Fibroblast of skin of right biceps (primary cell): Measurements from ENCODE around the gene CHMP1A.
"Not testable (repeated sequence)": the region's sequence is repeated elsewhere in the genome, so short reads cannot be mapped to it uniquely, and the experiment has no call there.

Experiments used
- DNase-seq: peaks from one replicate; pipeline ENCODE4 v3.0.0-alpha.2; 2013

The CHMP1A gene

DNA sequence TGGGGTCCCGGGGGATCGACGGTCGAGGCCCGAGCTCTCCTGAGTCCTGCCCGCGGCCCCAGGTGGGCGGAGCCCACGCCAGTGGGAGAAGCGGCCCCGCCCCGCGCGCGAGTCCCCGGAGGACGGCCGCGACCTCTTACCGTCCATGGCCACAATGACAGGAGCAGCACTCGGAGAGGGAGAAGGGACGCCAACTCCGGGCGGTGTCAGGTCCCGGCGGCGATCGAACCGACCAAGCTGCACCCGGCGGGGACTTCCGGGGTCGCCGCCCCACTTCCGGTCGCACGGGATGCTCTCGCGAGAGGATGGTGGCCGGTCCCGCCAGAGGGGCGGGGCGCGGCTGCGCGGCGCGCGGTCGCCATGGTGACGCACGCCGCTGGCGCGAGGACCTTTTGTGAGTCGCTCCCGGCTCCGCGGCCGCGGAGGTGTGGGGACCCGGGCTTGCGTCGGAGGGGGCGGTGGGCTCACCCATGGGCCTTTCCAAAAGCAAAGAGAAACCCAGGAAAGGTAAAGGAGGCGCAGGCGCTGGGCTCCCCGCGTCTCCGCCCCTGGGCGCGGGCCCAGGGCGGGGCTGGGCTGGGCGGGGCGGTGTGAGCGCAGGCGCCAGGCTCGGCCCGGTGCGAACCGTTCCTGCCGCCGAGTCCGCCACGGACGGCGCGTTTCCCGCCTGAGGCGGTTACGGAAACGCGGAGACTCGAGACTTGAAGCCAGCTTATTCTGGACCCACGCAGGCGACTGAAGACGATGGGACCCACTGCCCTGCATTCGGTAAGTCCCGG is at the start of gene CHMP1A, which contains the start of gene SPATA33:
CHMP1A (minus strand) TSS at position 267 of the 779 bp plus-strand sequence; CDS start at position 147, 120 bp downstream.
SPATA33 (plus strand) TSS at position 395 of the 779 bp plus-strand sequence; CDS start at position 471, 76 bp downstream.
- DNase-seq: peak; percentile 85

GRCh38 chr16:89706518-89707260 is 49.2 kb upstream of the CHMP1A start:
- DNase-seq: no peak

DNA sequence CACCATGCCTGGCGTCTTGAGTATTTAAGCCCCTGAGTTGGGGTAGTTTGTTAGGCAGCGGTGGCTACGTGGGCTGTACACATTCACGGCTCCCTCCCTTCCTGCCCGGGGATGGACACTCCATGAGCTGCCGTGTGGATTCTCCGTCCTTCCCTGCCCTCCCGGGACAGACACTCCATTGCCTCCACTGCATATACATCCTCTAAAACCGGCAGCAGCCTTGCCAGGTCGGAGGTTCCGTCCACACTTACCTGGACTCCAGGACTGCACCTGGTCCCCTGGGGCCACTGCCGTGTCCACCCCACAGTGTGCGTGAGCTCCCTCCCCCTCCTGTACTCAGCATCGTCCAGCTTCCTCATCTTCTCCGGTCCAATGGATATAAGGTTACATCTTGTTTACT is 47.5 kb upstream of the CHMP1A start:
- no peak for DNase-seq

GRCh38 chr16:89704281-89704680 is 46.8 kb upstream of the CHMP1A start:
- no peak for DNase-seq

- DNase-seq: peak; percentile 78
These were observed 44.2 kb upstream of the CHMP1A start, which contains the start of gene SPATA2L for GRCh38 chr16:89701425-89702406. TSS of gene SPATA2L (minus strand) at chr16:89701705. CDS start at chr16:89701232, 473 bp downstream.

GRCh38 chr16:89700649-89701424 is 43.3 kb upstream of the CHMP1A start:
- peak; percentile 23 for DNase-seq

DNA sequence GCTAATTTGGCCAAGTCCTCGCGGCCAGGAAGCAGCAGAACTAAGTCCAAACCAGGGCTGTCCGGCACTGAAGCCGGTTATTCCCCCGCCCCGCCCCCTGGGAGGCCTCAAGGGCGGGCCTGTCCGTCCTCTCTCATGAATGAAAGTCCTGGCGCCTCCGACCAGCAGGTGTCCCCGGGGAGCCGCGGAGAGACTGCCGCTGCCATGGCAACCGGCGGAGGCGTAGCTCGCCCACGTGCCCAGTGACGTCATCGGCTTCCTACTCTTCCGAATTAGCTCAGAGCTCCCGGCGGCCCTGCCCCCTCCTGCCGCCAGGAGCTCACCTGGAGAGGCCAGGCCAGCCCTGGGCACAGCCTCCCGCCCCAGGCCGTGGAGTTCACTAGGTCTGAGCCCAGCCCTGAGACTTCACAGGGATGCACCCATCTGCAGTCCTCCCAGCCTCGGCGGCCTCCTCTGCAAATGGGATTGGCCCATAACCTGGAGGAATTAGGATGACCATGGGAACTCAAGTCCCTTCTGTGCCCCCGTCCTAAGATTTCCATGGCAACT is 42.7 kb upstream of the CHMP1A start:
- DNase-seq: peak; percentile 97

- not testable (repeated sequence) for DNase-seq
These were observed 42.2 kb upstream of the CHMP1A start for GRCh38 chr16:89699629-89700099.

DNA sequence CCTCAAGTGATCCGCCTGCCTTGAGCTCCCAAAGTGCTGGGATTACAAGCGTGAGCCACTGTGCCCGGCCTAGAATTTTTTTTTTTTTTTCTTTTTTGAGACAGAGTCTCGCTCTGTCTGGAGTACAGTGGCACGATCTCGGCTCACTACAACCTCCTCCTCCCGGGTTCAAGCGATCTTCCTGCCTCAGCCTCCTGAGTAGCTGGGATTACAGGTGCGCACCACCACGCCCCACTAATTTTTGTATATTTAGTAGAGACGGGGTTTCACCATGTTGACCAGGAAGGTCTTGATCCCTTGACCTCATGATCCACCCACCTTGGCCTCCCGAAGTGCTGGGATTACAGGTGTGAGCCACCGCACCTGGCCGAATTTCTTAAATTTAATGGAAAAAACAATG is 41.2 kb upstream of the CHMP1A start:
- not testable (repeated sequence) for DNase-seq

DNA sequence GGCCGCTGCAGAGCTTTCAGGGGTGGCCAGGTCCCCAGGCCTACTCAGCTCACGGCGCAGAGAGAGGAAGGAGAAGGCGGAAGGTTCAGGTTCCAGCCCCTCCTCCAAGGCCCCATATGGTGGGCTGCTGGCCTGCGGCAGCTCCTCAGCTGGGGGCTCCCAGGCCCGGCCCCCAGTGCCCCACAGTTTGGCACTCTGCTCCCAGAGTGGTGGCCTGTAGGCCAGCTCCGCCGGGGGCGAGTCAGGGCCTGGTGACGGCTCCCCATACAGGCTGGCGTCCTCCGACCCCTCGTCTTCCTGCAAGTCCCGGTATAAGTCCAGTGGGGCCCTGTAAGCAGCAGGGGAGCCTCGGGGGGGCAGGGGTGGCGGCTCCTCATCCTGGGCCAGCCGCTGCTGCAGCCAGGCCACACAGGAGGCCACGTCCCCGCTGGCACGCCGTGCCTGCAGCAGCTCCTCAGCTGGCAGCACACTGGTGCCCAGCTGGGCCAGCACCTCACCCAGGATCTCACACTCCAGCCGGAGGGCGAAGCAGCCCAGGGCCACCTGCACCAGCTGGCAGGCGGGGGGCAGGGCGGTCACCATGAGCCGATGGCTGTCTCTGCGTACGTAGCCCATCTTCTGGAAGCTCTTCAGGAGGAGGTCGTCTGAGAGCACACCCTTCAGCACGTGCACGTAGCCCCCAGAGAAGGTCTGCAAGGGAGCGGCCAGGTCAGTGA is 40.3 kb upstream of the CHMP1A start:
- DNase-seq: no peak

DNA sequence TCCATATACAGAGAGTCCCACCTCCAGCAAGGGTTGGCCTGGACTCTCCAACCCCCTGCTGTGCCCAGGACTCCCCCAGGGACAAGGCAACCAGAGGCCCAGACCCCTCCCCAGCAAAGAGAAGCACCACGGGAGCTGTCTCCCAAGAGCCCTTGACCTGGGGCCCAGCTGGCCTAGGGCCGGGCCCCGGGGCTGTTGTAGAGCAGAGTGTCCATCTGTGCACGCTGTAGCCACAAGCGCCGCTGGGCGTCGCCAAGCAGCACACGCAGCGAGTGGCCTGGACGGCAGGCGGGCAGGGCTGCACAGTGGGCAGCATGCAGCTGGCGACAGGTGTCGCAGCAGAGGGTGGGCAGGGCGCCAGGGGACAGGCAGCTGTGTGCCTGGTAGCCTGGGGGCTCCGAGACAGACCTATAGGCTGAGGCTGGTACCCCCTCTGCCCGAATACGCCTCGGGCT is 39.7 kb upstream of the CHMP1A start:
- no peak for DNase-seq

- no peak for DNase-seq
These were observed 39.2 kb upstream of the CHMP1A start for GRCh38 chr16:89696670-89697128.

- DNase-seq: no peak
These were observed 38.6 kb upstream of the CHMP1A start for GRCh38 chr16:89695875-89696669.

DNA sequence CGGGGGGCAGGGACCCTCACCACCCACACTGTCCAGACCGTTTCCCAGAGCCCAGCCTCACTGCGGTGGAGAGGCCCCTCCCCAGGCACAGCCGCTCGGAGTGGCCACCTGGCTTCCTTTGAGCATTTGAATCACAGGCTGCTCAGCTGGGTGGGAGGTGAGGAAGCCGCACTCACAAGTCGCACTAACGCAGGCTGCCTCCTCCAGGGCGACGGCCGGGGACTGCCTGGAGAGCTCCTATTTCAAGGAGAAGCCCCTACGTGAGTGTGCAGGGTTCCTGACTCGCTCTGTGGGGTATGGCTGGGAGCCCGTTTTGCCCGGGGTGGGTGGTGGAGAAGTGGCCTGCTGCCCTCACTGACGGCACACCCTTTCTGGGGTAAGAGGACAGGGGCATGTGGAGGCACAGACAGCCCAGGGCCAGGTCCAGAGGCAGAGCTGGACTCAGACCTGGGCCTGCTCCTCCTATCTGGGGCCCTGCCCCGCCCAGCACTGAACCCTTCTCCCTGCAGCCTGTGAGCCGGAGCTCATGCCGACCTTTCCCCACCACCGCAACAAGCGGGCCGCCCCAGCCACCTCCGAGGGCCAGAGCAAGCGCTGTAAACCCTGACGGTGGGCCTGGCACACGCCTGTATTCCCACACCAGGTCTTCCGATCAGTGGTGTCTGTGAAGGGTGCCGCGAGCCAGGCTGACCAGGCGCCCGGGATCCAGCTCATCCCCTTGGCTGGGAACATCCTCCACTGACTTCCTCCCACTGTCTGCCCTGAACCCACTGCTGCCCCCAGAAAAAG is 37.8 kb upstream of the CHMP1A start:
- no peak for DNase-seq

DNA sequence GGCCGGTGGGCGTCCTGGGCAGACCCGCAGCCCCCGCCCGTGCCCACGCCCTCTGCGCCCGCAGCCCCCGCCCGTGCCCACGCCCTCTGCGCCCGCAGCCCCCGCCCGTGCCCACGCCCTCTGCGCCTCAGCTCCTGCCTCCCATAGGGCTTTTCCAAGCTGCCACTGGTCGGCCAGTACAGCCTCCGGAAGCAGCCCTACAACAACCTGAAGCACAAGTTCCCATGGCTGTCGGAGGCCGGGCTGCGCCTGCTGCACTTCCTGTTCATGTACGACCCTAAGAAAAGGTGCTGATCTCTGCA is 37.2 kb upstream of the CHMP1A start:
- not testable (repeated sequence) for DNase-seq

DNA sequence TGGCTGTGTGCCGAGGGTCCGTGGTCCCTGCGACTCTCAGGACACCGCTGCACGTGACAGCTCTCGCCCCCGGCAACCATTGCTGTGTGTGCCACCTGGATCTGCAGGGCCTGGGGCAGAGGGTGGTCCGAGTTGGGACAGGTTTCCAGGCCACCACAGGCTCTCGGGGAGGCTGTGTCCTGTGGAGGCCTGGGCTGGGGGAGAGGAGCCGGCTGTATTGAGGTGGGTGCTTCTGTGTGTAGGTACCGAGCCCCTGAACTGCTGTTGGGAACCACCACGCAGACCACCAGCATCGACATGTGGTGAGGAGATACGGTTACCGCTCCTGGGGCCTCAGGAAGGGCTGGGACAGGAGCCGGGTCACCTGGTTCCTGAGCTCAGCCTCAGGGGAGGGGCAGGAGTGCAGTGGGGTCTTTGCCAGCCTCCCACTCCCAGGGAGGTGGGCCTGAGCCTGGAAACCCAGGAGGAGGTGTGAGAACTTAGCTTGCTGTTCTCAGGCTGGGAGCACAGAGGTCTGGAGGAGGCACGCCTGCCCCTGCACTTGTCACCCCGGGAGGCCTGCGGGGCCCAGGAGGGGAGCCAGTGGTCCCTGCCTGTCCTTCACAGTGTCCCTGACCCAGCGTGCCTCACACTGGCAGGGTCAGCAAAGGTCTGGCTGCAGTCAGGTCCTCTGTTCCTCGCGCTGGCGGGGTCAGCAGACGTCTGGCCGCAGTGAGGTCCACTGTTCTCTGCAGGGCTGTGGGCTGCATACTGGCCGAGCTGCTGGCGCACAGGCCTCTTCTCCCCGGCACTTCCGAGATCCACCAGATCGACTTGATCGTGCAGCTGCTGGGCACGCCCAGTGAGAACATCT is 36.6 kb upstream of the CHMP1A start:
- DNase-seq: no peak

GRCh38 chr16:89693289-89693731 is 35.8 kb upstream of the CHMP1A start:
- no peak for DNase-seq
